HG03354 (cell line): Measurements from ENCODE around the gene FOCAD.

Source experiments
- ATAC-seq: cut with Tn5 transposase; IDR thresholded peaks from one replicate; pipeline ENCODE4 v1.9.1; 2021; ENCODE audit warnings: mild to moderate bottlenecking; ENCODE audit not compliant: unreplicated experiment, poor library complexity, severe bottlenecking

Gene FOCAD

DNA sequence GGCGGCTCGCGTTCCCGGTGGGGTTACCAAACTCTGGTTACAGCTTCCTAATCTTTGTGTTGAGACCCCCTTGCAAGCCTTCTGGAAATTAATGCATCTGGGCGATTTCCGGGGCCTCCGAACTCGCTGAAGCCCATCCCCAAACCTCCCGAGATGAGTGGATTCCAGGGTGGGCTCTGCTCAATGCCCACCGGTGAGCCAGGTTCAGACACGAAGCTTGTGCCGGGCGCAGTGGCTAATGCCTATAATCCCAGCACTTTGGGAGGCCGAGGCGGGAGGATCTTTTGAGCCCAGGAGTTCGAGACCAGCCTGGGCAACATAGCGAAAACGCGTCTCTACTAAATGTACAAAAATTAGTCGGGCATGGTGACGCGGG, 347.7 kb downstream of the FOCAD start:
- ATAC-seq, result no peak

DNA sequence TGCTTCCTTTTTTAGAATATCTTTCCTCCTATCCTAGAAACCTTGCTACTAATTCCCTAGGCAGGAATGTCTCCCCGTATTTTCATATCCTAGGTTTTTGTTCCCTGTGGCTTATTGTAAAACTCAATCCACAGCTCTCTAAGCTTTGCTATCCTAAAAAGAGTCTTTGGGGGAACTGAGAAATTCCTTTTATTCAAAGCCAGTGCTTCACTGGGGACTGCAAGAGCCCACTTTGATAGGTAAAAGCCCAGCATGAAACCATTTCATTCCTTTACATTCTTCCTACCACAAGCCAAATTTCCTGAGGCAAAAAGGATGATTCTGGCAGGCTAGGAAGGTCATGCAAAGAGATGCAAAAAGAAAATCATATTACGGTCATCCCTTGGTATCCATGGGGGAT, 353.2 kb downstream of the FOCAD start:
- no peak for ATAC-seq

DNA sequence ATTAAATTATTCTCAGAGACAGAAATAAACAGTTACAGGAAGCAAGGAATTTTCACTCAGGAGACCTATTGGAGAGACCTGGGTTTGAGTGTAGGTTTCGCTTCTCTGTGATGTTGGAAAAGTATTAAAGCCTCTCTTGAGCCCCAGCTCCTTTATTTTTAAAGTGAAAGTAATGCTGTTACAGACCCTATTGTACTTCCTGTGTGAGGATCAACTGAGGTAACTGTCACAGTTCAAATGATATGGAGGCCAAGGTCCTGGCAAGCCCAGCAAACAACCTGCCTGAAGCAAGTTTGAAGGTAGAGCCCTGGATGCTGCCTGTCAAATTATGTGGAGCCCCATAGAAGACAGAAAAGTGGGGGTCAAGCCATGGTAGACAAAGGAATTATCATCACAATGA, 355.2 kb downstream of the FOCAD start:
- no peak for ATAC-seq

DNA sequence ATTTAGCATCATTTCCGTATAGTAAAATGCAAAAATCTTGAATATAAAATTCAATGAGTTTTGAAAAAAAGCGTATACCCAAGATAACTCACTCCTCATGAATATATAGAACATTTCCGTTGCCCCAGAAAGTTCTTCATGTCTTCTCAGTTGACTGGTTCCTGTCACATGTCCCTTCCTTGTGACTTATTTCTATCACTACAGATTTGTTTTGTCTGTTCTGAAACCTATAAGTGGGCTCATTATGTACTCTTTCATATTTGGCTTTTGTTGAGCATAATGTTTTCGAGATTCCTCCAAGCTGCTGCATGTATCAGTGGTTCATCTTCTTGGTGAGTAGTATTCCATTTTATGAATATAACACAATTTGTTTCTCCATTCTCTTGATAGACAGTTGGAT, 358.4 kb downstream of the FOCAD start:
- no peak for ATAC-seq

DNA sequence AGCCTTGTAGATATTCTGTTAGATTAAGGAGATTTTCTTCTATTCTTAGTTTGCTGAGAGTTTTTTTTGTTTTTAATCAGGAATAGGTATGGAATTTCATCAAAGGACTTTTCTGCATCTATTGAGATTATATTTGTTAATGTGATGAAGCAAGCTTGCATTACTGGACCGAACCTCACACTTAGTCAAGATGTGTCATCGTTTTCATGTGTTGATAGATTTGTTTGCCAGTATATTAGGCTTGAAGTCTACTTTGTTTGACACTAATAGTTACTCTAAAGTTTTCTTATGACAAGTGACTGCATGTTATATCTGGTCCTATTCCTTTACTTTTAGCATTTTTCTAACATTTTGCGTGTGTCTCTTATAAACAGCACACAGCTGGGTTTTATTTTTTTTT, 359.8 kb downstream of the FOCAD start:
- ATAC-seq, result no peak
